GM19025 (cell line): ENCODE results near the gene ZCCHC12.
"Not testable (repeated sequence)": the region's sequence is repeated elsewhere in the genome, so short reads cannot be mapped to it uniquely, and the experiment has no call there.

ENCODE experiments used
- ATAC-seq: cut with Tn5 transposase; IDR thresholded peaks from one replicate; pipeline ENCODE4 v1.9.1; 2021; ENCODE audit warnings: mild to moderate bottlenecking, low read depth, moderate library complexity; ENCODE audit not compliant: unreplicated experiment

Gene ZCCHC12

GRCh38 chrX:118823263-118824172, at the start of gene ZCCHC12:
ZCCHC12 (plus strand) TSS chrX:118823824; CDS start chrX:118825245, 1,421 bp downstream.
- no peak for ATAC-seq

DNA sequence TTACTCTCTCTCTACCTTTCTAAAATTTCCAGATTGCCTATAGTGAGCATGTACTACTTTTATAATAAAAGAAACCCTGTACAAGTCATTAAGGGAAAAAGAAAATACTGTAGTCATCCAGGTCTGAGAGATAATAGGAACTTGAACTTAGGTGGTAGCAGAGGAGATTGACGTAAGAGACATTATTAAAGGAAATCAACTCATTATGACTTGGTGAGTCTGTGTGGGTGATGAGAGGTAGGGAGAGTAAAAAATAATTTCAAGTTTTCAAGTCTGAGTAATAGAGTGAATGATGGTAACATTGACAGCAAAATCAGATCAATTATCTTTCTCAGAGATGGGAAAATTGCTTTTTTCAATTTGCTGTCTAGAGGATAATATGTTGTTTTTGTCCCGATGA, 44.0 kb upstream of the ZCCHC12 start:
- ATAC-seq = no peak

GRCh38 chrX:118780509-118780908, 43.1 kb upstream of the ZCCHC12 start:
- ATAC-seq = no peak

- ATAC-seq = no peak
These were observed 42.7 kb upstream of the ZCCHC12 start for GRCh38 chrX:118780911-118781310.

DNA sequence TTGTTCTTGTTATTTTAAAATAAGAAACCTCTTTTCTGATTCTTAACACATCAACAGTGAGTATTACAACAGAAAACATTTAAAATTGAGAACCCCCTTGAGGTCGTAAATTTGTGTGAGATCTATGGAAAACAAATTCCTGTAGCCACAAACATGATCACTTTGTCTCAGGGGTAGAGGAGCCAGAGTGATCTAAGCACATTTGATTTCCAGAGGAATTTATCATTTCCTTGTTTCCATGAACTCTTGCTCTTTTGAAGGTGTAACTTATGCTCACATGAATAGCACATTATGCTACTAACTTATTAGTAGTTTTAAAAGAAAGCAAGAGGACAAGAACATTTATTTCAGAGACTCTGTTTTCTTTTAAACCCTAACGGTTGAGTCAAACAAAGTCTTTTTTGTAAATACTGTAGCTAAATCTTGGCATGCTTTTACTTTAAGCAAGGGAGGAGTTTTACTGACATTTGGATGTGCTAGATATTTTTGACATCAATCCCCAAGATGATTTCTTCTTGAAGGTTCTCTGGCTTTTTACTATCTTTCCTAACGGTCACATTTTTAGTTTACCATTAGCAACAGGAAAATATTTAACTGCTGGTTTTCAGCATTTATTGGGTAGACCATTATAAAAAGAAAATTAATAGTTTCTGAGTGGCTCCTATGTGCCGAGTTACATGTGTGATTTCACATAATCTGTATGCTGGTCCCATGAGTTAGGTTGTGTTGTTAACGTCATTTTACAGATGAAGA, 27.9 kb upstream of the ZCCHC12 start:
- ATAC-seq = no peak

DNA sequence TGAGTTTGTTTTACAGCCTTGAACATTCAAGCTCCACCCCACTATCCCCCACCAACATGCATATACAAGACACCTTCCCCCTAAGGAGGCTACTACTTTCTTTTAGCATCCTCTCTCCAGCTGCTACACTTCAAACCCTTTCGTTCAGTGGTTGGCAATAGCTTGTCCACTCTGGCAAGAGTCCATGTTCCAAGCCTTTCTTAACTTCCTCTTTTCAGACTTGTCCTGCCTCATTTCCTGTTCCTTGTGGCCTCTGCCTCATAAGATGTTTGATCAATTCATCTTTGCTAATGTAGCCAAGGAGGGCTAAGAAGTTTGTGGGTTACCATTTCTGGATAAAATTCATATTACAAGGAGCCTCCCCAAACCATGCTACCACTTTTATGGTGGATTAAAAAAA, 20.8 kb upstream of the ZCCHC12 start:
- ATAC-seq = no peak

DNA sequence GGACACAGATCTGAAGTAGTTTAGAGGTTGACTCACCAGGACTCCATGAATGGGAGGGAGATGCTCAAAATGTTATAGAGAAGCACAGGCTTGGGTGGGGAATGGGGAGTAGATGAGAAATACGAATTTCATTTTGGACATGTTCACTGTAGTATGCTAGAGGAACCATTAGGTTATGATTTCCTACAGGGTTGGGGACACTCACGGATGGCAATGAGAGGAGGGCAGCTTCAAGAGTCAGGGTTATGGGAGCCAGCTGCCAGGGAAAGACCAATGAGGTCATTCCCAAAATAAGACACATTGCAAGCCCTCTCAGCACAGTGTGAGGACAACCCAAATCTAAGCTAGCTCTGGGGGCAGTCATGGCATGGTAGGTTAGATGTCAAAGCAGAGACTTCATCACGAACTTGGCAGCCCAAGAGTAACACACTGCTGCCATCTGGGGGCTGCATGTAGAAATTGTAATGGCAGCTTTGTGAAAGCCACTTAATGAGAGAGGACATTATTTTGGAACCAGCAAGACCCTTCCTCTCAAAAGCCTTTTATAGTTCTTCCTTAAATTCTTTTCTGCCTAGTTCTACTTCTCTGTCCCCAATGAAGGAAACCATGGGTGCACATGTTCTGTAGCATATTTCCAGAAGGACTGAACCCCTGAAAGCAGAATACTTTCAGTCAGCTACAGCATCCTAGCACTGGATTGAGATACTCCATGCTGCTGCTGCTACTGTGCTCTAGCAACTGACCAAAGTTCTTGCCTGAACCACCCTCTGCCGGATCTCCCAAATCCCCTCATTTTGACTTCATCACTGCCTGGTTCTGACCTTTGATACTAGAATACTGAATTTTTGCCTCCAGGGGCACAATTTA, 16.2 kb upstream of the ZCCHC12 start:
- no peak for ATAC-seq

- ATAC-seq = not testable (repeated sequence)
These were observed 6.4 kb upstream of the ZCCHC12 start for GRCh38 chrX:118817257-118817656.

GRCh38 chrX:118824173-118824730, 628 bp downstream of the ZCCHC12 start:
- ATAC-seq = no peak

DNA sequence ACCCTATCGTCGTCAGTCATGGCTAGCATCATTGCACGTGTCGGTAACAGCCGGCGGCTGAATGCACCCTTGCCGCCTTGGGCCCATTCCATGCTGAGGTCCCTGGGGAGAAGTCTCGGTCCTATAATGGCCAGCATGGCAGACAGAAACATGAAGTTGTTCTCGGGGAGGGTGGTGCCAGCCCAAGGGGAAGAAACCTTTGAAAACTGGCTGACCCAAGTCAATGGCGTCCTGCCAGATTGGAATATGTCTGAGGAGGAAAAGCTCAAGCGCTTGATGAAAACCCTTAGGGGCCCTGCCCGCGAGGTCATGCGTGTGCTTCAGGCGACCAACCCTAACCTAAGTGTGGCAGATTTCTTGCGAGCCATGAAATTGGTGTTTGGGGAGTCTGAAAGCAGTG, 1.6 kb downstream of the ZCCHC12 start:
- ATAC-seq = no peak

DNA sequence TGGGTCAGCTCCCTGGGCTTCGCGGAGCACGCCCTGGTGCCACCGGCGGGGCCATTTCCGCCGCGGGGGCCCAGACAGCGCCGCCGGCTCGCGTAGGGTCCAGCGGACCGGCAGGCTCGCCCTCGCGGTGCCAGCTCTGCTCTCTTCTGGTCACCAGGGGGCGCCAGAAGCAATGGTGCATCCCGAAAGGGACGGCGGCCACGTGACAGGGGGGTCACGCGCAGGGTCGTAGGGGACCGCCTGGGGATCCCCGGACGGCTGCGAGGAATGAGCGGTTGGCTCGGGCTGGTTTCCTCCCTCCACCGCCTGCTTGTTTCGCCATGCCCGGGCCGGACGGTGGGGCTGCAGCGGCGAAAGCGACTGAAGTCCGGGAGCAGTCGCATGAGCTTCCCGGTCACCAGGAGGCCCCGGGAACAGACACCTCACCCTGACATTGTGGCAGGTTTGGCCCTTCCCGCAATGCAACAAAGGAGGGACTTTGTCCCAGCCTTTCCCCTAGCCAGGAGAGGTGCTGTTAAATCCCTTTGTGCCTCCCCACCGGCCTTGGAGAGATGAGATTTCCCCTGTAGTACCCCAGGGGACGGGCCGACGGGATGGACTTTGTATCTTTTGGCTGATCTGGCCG, 15.8 kb downstream of the ZCCHC12 start:
- ATAC-seq = no peak

- ATAC-seq = no peak
These were observed 24.1 kb downstream of the ZCCHC12 start for GRCh38 chrX:118847676-118848075.

DNA sequence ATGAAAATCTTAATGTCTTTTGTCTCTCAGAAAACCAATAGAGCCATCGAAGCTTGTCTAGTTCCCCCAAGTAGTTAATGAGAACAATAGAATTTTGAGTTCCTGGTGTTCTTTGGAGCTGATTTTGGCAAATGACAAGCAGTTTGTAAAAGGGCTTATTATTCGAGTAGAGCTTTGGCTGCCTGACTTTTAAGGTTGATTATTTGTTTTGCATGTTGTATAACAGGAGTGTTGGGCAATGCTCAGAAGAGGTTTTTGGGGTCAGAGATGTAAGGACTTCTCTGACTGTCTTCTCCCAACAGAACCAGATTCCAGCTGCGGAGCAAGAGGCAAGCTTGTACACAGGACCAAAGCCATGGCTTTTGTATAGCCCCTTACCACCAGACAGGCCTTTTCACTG, 30.0 kb downstream of the ZCCHC12 start:
- no peak for ATAC-seq

GRCh38 chrX:118855681-118856310, 32.2 kb downstream of the ZCCHC12 start:
- ATAC-seq = no peak

DNA sequence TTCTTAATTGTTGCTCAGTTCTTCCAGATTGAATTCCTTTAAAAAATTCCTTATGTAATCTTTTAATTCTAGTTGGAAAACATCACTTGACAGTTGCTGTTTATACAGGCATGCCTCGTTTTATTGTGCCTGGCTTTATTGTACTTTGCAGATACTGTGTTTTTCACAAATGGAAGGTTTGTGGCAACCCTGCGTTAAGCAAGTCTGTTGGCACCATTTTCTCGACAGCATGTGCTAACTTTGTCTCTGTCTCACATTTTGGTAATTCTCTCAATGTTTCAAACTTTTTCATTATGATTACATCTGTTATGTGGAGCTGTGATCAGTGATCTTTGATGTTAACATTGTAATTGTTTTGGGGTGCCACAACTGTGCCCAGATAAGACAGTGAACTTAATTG, 33.4 kb downstream of the ZCCHC12 start:
- no peak for ATAC-seq

GRCh38 chrX:118861338-118861737, 37.7 kb downstream of the ZCCHC12 start:
- no peak for ATAC-seq

GRCh38 chrX:118862091-118862490, 38.5 kb downstream of the ZCCHC12 start:
- ATAC-seq = no peak

DNA sequence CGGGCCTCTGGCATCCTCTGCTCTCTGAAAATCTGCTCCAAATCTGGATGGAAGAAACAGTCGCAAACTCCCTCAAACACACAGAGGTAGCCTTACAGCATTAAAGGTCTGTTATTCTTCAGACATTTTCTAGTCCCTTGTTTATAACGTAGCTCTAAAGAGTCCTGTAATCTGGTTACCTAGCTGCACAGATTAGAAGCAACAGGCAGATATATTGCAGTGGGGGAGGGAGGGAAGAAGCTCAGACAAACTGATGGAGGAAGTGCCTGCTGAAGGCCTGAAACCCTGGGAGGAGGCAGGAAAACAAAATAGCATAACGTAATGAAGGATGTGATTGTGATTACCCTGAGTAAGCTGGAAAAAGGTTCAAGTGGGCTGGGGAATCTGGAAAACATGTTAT, 39.4 kb downstream of the ZCCHC12 start:
- no peak for ATAC-seq

- no peak for ATAC-seq
These were observed 40.5 kb downstream of the ZCCHC12 start for GRCh38 chrX:118864063-118864635.
